ENCODE data around the gene DDX11.
"Not testable (repeated sequence)": the region's sequence is repeated elsewhere in the genome, so short reads cannot be mapped to it uniquely, and the experiment has no call there.

DNA sequence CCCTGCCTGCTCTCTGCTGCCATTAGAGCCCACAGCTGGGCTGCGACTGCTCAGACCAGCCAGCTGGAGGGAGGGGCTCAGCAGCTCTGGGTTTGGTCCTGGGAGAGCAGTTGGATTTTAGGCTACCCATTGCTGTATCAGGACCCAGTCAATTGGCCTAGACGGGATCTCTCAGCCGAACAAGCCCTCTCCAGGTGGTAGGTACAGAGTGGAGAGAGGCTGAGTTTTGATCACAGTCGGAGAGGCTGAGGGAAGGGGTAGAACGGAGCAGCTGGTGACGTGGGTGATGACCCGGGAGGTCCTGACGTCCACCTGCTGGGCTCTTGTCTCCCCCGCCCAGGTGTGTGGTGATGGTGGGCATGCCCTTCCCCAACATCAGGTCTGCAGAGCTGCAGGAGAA, 28.9 kb downstream of the DDX11 start:
- TF ChIP-seq, protein P1, sequence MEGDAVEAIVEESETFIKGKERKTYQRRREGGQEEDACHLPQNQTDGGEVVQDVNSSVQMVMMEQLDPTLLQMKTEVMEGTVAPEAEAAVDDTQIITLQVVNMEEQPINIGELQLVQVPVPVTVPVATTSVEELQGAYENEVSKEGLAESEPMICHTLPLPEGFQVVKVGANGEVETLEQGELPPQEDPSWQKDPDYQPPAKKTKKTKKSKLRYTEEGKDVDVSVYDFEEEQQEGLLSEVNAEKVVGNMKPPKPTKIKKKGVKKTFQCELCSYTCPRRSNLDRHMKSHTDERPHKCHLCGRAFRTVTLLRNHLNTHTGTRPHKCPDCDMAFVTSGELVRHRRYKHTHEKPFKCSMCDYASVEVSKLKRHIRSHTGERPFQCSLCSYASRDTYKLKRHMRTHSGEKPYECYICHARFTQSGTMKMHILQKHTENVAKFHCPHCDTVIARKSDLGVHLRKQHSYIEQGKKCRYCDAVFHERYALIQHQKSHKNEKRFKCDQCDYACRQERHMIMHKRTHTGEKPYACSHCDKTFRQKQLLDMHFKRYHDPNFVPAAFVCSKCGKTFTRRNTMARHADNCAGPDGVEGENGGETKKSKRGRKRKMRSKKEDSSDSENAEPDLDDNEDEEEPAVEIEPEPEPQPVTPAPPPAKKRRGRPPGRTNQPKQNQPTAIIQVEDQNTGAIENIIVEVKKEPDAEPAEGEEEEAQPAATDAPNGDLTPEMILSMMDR (IDR thresholded peaks at IDR 0.05), result not testable (repeated sequence)
- not testable (repeated sequence) for TF ChIP-seq POLR2A (IDR thresholded peaks at IDR 0.05)
